ENCODE data around the gene ZNF83.
"Not testable (repeated sequence)": the region's sequence is repeated elsewhere in the genome, so short reads cannot be mapped to it uniquely, and the experiment has no call there.

The ZNF83 gene

GRCh38 chr19:52600639-52601024 is 37.5 kb downstream of the ZNF83 start:
- peak overlapping the region; percentile 69 for H3K4me3 ChIP-seq (ENCODE audit: low read depth, low read length)
- DNase-seq (ENCODE audit: low read depth): no peak
- TF ChIP-seq CTCF (conservative IDR thresholded peaks at IDR 0.05; ENCODE audit: low read depth, low read length): no peak

- TF ChIP-seq CTCF (conservative IDR thresholded peaks at IDR 0.05; ENCODE audit: low read depth, low read length): no peak
- DNase-seq (ENCODE audit: low read depth): no peak
- H3K4me3 ChIP-seq (ENCODE audit: low read depth, low read length): no peak overlapping the region
Observed at GRCh38 chr19:52599241-52599640, 38.9 kb downstream of the ZNF83 start.

- not testable (repeated sequence) for DNase-seq (ENCODE audit: low read depth); H3K4me3 ChIP-seq (ENCODE audit: low read depth, low read length)
Observed at GRCh38 chr19:52593441-52593840, 44.7 kb downstream of the ZNF83 start.

- H3K4me3 ChIP-seq (ENCODE audit: low read depth, low read length): no peak overlapping the region
- no peak for DNase-seq (ENCODE audit: low read depth)
- no peak for TF ChIP-seq CTCF (conservative IDR thresholded peaks at IDR 0.05; ENCODE audit: low read depth, low read length)
Observed at GRCh38 chr19:52592301-52592700, 45.9 kb downstream of the ZNF83 start.

GRCh38 chr19:52590728-52591127 is 47.4 kb downstream of the ZNF83 start:
- H3K4me3 ChIP-seq (ENCODE audit: low read depth, low read length): no peak overlapping the region
- no peak for DNase-seq (ENCODE audit: low read depth)
- peak; percentile 8 for TF ChIP-seq CTCF (conservative IDR thresholded peaks at IDR 0.05; ENCODE audit: low read depth, low read length)

GRCh38 chr19:52585604-52586003 is 52.6 kb downstream of the ZNF83 start:
- no peak for TF ChIP-seq CTCF (conservative IDR thresholded peaks at IDR 0.05; ENCODE audit: low read depth, low read length)
- no peak for DNase-seq (ENCODE audit: low read depth)
- no peak overlapping the region for H3K4me3 ChIP-seq (ENCODE audit: low read depth, low read length)

- H3K4me3 ChIP-seq (ENCODE audit: low read depth, low read length): peak overlapping the region; percentile 51
- peak; percentile 29 for DNase-seq (ENCODE audit: low read depth)
- TF ChIP-seq CTCF (conservative IDR thresholded peaks at IDR 0.05; ENCODE audit: low read depth, low read length): no peak
Observed at GRCh38 chr19:52584736-52585440, 53.3 kb downstream of the ZNF83 start.
